Mesangial cell (primary cell): ENCODE data around the gene RCAN2. TPM values are rescaled to one million over a fixed set of nuclear protein-coding genes. Genes with fewer than 3 reads are reported as not detected.

ENCODE experiments used
- total RNA-seq: library from RNA; depleted of rRNA; stranded (reverse); fragments of >200 nt; gene quantifications from 2 replicates; pipeline ENCODE4 v1.2.3, GENCODE V29; 2015

Gene RCAN2
- total RNA-seq: 0.65 and 0.89 TPM in 2 replicates

DNA sequence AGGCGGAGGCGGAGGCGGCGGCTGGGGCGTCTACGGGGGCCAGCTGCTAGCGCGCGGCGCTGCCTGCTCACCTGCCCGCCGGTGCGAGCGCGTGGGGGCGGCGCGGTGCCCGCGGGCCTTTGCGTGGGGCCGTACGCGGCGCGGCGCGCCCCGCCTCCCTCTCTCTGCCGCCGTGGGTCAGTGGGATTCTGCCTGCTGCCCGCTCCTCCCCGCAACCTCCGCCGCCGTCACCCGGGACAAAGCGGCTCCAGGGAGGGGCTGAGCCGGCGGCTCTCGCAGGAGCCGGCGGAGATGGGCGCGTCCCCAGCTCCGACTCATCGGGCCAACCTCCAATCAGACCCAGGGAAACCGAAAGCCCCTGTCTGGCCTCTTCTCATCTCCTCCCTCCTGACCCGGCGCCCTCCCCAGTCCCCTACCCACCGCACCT is at the start of gene RCAN2:
TSS of gene RCAN2 (minus strand) at position 249 of the 427 bp plus-strand sequence.

Other genes starting within 250 kb of the RCAN2 start
- gene CYP39A1, start 161.4 kb upstream of the RCAN2 start, total RNA-seq: 0.16 and 0.51 TPM in 2 replicates
- gene SLC25A27, start 161.5 kb upstream of the RCAN2 start, total RNA-seq: 1.3 and 2.5 TPM in 2 replicates
- not detected in 2 replicates for gene TDRD6, start 196.4 kb upstream of the RCAN2 start, total RNA-seq
- not detected in 2 replicates for gene PLA2G7, start 243.9 kb upstream of the RCAN2 start, total RNA-seq